NCI-H146 treated with DMSO at 0.1 percent for 48 hours (cell line): Measurements from ENCODE around the gene ZBTB45.
"Not testable (repeated sequence)": the region's sequence is repeated elsewhere in the genome, so short reads cannot be mapped to it uniquely, and the experiment has no call there.

Source experiments
- DNase-seq: peaks from one replicate; lab custom pipeline; 2025; ENCODE audit not compliant: unreplicated experiment; lab: John Stamatoyannopoulos, UW

Gene ZBTB45

GRCh38 chr19:58511353-58512208 is 8.0 kb downstream of the ZBTB45 start, which contains the start of gene SLC27A5:
Gene SLC27A5, minus strand, starts transcription at chr19:58511992. Its CDS starts 37 bp downstream, at chr19:58511955.
- no peak for DNase-seq

DNA sequence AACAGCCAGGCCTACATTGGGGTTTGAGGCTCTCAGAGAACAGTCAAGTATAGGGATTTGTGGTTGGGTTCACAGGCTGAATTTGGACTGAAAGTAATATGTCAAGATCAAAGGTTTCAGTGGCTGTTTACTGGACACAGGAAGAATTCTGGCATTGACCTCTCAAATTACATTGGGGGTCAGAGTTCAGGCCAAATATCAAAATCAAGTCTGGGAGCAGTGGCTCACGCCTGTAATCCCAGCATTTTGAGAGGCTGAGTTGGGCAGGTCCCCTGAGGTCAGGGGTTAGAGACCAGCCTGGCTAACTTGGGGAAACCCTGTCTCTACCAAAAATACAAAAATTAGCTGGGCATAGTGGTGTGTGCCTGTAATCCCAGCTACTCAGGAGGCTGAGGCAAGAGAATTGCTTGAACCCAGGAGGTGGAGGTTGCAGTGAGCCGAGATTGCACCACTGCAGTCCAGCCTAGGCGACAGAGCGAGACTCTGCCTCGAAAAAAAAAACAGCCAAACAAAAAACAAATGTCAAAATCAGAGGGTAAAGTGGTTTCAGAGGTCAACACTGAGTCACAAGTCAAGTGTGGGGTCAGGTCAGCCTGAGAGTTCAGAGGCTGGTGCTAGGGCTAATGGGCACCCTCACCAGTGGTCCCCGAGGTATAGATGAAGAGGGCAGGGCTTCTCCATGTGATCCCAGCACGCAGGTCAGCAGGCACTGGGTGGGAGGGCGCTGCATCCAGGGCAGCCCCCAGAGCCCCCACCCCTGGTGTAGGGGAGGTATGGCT is 9.3 kb downstream of the ZBTB45 start:
- no peak for DNase-seq

DNA sequence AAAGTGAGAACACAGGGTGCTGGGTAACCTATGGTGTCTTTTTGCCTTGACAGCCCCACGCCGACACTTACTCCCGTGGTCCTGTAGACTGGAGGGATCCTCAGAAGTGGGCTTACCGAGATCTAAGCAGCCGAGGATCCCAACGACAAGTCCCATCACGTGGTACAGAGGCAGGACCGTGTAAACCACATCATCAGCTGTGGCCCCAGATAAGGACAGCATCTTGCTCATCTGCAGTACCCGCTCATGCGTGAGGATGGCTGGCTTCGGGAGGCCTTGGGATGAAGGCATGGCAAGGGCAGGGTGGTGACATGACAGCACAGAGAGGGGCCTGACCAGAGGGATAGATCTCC is 9.9 kb downstream of the ZBTB45 start:
- no peak for DNase-seq

- not testable (repeated sequence) for DNase-seq
These were observed 11.9 kb downstream of the ZBTB45 start for GRCh38 chr19:58507602-58508223.

GRCh38 chr19:58500242-58500641 is 19.4 kb downstream of the ZBTB45 start:
- no peak for DNase-seq

DNA sequence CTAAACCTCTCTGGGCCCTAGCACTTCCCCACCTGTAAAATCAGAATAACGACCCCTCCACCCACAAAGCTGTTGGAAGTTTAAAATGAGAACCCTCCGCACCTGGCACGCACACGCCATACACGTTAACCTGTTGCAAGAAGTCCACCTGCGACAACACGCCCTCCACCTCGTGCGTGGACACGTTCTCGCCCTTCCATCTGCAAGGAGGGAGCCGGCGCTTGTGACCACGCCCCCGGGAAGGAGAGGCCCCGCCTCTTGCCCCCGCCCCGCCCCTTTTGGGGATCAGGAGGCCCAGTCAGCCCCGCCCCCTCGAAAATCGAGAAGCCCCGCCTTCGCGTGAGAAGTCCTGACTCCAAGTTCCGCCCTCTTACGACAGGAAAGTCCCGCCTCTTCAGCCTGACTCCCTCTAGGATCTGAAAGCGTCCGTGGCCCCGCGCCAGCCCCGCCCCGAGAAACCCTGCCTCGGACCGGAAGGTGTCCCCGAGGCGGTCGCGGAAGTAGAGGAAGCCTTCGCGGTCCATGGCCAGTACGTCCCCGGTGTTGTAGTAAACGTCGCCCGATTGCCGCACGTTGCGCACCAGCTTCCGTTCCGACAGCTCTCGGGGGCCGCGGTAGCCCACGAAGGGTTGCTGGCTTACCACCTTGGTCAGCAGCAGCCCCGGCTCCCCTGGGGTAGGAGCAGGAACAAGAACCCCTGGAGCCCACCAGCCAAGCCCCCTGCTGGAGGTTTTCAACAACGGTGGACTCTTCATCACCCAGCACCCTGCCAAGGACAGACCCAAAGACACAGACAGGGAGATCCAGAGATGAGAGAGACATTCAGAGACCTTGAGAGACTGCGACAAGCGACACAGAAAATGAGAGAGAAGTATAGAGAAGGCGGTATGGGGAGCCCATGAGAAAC is 20.3 kb downstream of the ZBTB45 start:
- DNase-seq: peak; percentile 97

DNA sequence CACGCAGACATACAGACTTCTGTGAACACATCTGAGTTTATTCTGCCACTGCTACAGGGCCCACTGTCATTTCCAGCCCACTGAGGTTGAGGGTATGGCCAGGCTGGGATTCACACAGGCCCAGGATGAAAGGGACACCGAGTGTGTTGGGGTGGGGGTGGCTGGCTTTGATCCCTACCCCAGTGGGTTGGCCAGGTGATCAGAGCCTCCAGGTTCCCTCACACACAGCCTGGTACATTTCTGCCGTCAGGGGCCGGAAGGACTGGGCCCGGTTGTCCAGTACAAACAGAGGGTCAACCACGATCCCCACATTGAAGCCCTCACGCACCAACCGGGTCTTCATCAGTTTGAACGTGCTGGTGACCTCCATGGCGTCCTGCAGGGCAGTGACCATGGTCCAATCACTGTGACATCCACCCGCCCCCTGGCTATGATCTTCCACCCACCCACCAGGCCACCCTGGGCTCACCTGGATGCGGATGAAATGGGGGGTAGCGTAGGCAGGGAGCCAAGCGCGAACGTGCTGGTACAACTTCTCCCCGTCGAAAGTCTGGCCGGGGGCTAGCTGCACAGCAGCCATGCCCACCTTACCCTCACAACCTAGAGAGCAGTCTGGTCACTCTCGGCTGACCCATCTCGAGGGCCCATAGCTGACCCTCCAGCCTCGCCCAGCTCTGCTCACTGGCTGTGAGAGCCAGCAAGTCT is 21.1 kb downstream of the ZBTB45 start:
- no peak for DNase-seq

- DNase-seq: no peak
These were observed 21.9 kb downstream of the ZBTB45 start for GRCh38 chr19:58497634-58498170.

DNA sequence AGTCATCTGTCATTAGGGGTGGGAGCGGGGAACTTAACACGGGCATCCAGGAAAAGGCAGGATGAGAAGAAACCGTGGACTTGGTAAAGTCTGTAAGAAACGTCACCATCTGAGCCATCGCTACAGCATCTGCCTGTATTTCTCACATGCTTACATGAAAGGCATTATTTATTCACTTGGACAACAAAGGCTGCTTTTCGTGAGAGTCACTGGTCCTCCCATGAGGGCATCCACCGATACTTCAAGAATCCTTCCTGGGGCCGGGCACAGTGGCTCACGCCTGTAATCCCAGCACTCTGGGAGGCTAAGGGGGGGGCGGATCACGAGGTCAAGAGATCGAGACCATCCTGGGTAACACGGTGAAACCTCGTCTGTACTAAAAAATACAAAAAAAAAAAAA is 27.3 kb downstream of the ZBTB45 start:
- DNase-seq: no peak

DNA sequence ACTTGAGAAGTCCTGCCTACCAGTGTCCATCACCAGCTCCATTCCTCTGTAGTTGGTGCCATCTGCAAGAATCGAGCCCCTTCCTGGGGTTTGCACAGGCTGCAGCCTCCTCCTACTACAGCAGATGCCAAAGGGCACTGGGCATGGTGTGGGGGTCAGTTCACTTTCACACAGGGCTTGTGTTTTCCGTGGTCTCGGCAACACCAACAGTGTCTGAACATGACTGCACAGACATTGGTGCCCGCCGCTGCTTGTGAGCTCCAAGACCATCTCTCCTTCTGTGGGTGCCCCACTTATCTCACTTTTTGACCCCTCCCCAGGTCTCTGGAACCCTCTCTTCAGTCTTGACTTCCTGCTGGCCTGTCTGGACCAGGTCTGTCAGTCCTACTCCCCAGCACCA is 28.2 kb downstream of the ZBTB45 start:
- DNase-seq: no peak

GRCh38 chr19:58484349-58484748 is 35.3 kb downstream of the ZBTB45 start:
- not testable (repeated sequence) for DNase-seq

- no peak for DNase-seq
These were observed 35.8 kb downstream of the ZBTB45 start for GRCh38 chr19:58483776-58484175.

GRCh38 chr19:58482372-58482771 is 37.2 kb downstream of the ZBTB45 start:
- no peak for DNase-seq

GRCh38 chr19:58480831-58481230 is 38.8 kb downstream of the ZBTB45 start:
- DNase-seq: no peak

GRCh38 chr19:58480481-58480830 is 39.2 kb downstream of the ZBTB45 start:
- DNase-seq: no peak

DNA sequence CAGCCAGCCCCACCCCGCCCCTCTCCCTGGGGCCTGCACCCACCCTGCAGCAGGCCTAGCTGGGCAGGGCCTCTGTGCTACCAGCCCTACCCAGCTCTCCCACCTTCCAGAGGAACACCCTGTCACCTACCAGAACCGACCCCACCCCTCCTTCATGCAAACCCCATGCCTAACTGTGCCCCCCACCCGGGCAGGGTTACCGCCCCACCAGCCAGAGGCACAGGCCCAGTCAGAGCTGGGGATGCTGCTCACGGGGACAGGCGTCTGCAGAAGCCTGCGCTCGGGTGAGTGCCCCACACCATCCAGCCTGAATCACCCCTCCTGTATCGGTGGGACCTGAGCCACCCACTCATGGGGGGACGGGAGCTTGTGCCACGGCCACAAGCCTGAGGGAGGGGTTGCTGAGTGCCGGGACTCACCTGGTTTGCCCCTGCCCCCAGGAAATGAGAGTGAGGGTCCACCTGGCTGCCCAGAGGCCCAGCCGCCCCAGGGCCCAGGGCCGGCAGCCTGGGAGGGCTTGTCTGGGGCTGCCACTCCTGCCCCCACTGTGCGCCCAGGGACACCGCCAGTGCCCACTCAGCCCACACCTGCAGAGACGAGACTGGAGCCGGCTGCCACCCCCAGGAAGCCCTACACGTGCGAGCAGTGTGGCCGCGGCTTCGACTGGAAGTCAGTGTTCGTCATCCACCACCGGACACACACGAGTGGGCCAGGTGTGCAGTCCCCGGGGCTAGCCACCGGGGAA is 39.7 kb downstream of the ZBTB45 start:
- no peak for DNase-seq

- no peak for DNase-seq
These were observed 40.3 kb downstream of the ZBTB45 start for GRCh38 chr19:58479303-58479702.

- no peak for DNase-seq
These were observed 41.7 kb downstream of the ZBTB45 start for GRCh38 chr19:58477871-58478270.

GRCh38 chr19:58477130-58477529 is 42.5 kb downstream of the ZBTB45 start:
- no peak for DNase-seq
